ENCODE results near the gene BCL10.

The BCL10 gene

GRCh38 chr1:85276215-85276977, at the start of gene BCL10:
TSS of gene BCL10 (minus strand) at chr1:85276632. CDS start at chr1:85276352, 280 bp downstream.
- DNase-seq (ENCODE audit: low read depth in 2 of 2), result peak; percentile 98 to 99

GRCh38 chr1:85325920-85326319, 49.5 kb upstream of the BCL10 start:
- DNase-seq (ENCODE audit: low read depth in 2 of 2), result no peak

- no peak for DNase-seq (ENCODE audit: low read depth in 2 of 2)
Observed at GRCh38 chr1:85323770-85324169, 47.3 kb upstream of the BCL10 start.

- no peak for DNase-seq (ENCODE audit: low read depth in 2 of 2)
Observed at GRCh38 chr1:85322655-85323054, 46.2 kb upstream of the BCL10 start.

GRCh38 chr1:85321237-85321964, 45.0 kb upstream of the BCL10 start:
- peak; percentile 27 to 30 for DNase-seq (ENCODE audit: low read depth in 2 of 2)

- no peak for DNase-seq (ENCODE audit: low read depth in 2 of 2)
Observed at GRCh38 chr1:85320371-85321131, 44.1 kb upstream of the BCL10 start.

- DNase-seq (ENCODE audit: low read depth in 2 of 2), result no peak
Observed at GRCh38 chr1:85319931-85320330, 43.5 kb upstream of the BCL10 start.

- DNase-seq (ENCODE audit: low read depth in 2 of 2), result no peak
Observed at GRCh38 chr1:85319491-85319890, 43.1 kb upstream of the BCL10 start.

GRCh38 chr1:85318217-85318616, 41.8 kb upstream of the BCL10 start:
- DNase-seq (ENCODE audit: low read depth in 2 of 2), result no peak

GRCh38 chr1:85317560-85317959, 41.1 kb upstream of the BCL10 start:
- no peak for DNase-seq (ENCODE audit: low read depth in 2 of 2)

GRCh38 chr1:85316321-85316720, 39.9 kb upstream of the BCL10 start:
- no peak for DNase-seq (ENCODE audit: low read depth in 2 of 2)

GRCh38 chr1:85315789-85316188, 39.4 kb upstream of the BCL10 start:
- no peak for DNase-seq (ENCODE audit: low read depth in 2 of 2)

GRCh38 chr1:85314726-85315125, 38.3 kb upstream of the BCL10 start:
- DNase-seq (ENCODE audit: low read depth in 2 of 2), result no peak

GRCh38 chr1:85313888-85314696, 37.7 kb upstream of the BCL10 start:
- DNase-seq (ENCODE audit: low read depth in 2 of 2), result no peak

GRCh38 chr1:85311818-85312217, 35.4 kb upstream of the BCL10 start:
- DNase-seq (ENCODE audit: low read depth in 2 of 2), result no peak

GRCh38 chr1:85308833-85309350, 32.5 kb upstream of the BCL10 start:
- no peak for DNase-seq (ENCODE audit: low read depth in 2 of 2)

GRCh38 chr1:85307987-85308832, 31.8 kb upstream of the BCL10 start:
- DNase-seq (ENCODE audit: low read depth in 2 of 2), result peak; percentile 54

- DNase-seq (ENCODE audit: low read depth in 2 of 2), result no peak
Observed at GRCh38 chr1:85306236-85306635, 29.8 kb upstream of the BCL10 start.

- no peak for DNase-seq (ENCODE audit: low read depth in 2 of 2)
Observed at GRCh38 chr1:85303440-85304162, 27.2 kb upstream of the BCL10 start.

GRCh38 chr1:85300140-85300539, 23.7 kb upstream of the BCL10 start:
- no peak for DNase-seq (ENCODE audit: low read depth in 2 of 2)
